DMS114 treated with DMSO at 0.1 percent for 48 hours (cell line): ENCODE results near the gene PI4K2A.

ENCODE experiments used
- DNase-seq: peaks from one replicate; lab custom pipeline; 2025; ENCODE audit not compliant: unreplicated experiment; lab: John Stamatoyannopoulos, UW

Gene PI4K2A

GRCh38 chr10:97704341-97704740 is 63.9 kb downstream of the PI4K2A start:
- no peak for DNase-seq

- DNase-seq = no peak
These were observed 64.7 kb downstream of the PI4K2A start for GRCh38 chr10:97705006-97705670.

- no peak for DNase-seq
These were observed 66.8 kb downstream of the PI4K2A start for GRCh38 chr10:97707134-97707861.

- no peak for DNase-seq
These were observed 67.7 kb downstream of the PI4K2A start for GRCh38 chr10:97708167-97708566.

- DNase-seq = peak; percentile 65
These were observed 68.8 kb downstream of the PI4K2A start for GRCh38 chr10:97708976-97709946.

GRCh38 chr10:97711640-97712572 is 71.4 kb downstream of the PI4K2A start:
- DNase-seq = no peak

GRCh38 chr10:97713339-97713825 is 72.9 kb downstream of the PI4K2A start, which contains the start of gene MARVELD1:
Gene MARVELD1, plus strand, starts transcription at chr10:97713730. Its CDS starts 147 bp downstream, at chr10:97713877.
- peak; percentile 73 for DNase-seq

GRCh38 chr10:97713826-97714400 is 73.4 kb downstream of the PI4K2A start:
- DNase-seq = peak; percentile 33

GRCh38 chr10:97714401-97715258 is 74.2 kb downstream of the PI4K2A start:
- DNase-seq = no peak

GRCh38 chr10:97715259-97715874 is 74.9 kb downstream of the PI4K2A start:
- DNase-seq = no peak

GRCh38 chr10:97717627-97718026 is 77.2 kb downstream of the PI4K2A start:
- no peak for DNase-seq

- DNase-seq = no peak
These were observed 77.7 kb downstream of the PI4K2A start for GRCh38 chr10:97718178-97718577.

- DNase-seq = no peak
These were observed 78.2 kb downstream of the PI4K2A start for GRCh38 chr10:97718659-97719142.

- no peak for DNase-seq
These were observed 79.1 kb downstream of the PI4K2A start for GRCh38 chr10:97719602-97720001.

GRCh38 chr10:97721871-97722780 is 81.7 kb downstream of the PI4K2A start:
- no peak for DNase-seq

- DNase-seq = no peak
These were observed 82.5 kb downstream of the PI4K2A start for GRCh38 chr10:97723001-97723400.

GRCh38 chr10:97724341-97724941 is 84.0 kb downstream of the PI4K2A start:
- DNase-seq = no peak
